Measurements from ENCODE around the gene REG4.

The REG4 gene

DNA sequence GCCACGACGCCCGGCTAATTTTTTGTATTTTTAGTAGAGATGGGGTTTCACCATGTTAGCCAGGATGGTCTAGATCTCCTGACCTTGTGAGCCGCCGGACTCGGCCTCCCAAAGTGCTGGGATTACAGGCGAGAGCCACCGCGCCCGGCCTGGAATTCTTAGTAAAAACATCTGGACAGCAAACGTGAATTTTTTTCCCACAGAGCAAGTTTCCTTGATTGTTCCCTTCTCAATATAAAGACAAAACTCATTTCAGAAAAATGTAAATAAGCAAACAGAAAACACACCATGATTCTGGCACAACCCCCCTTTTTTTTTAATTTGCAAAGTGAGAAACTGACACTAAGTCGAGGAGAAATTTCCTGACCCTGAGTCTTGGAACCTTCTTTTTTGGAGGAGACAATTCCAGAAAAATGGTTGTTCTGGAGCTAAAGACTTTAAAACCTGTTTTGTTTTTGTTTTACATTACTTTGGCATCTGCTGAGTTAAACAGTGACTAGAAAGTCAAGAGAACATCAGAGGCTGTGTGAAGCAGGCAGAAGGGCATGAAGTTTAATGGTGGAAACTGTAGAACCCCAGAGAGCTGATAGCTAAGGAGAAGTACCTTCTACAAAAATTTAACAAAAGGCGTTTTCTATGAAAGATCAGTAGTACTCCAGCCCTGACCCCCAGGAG lies 32.2 kb downstream of the REG4 start:
- no peak for DNase-seq

- DNase-seq = no peak
Measured at GRCh38 chr1:119778359-119778758, 32.9 kb downstream of the REG4 start.

- DNase-seq = no peak
Measured at GRCh38 chr1:119774746-119775490, 36.3 kb downstream of the REG4 start.

DNA sequence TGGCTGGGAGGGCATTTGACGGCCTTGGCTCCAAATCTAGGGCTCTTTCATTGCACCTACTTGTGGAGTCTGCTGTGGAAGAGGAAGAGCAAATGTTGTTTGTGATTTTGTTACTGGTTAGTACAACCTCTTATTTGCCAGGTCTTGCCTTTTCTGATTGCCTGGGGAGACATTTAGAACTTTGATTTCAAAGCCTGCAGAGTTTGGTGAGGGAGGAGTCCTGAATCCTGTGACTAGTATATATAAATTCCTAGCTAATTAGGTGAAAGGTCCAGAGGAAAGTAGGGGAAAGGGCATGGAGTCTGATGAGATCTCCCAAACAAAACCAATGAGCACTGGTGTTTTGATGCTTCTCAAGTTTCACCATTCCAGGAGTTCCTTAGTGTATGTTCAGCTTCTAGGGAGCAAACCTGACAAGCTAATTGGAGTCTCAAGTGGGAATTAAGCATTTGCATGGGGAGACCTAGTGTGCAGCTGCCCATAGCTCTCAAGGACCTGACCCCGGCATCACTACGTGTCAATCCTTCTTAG lies 37.5 kb downstream of the REG4 start:
- DNase-seq = no peak

GRCh38 chr1:119772298-119772697 lies 39.0 kb downstream of the REG4 start:
- DNase-seq = no peak

DNA sequence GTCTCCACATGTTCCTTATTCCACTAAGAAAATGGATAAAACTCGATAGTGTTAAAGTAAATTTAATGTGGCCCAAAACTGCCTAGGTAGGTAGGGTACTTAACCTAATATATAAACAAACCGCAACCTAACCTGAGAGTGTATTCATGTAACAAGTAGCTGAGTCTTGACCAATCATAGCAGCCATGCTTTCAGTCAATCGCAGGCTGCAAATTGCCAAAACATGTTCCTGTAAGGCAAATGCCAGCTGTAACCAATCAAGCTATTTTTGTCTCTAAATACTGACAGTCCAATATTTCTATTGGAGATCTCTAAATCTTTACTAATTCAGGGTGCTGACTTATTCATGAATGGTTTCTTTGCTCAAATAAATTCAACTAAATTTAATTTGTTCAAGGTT lies 39.5 kb downstream of the REG4 start:
- no peak for DNase-seq

GRCh38 chr1:119771016-119771415 lies 40.2 kb downstream of the REG4 start:
- DNase-seq = no peak

DNA sequence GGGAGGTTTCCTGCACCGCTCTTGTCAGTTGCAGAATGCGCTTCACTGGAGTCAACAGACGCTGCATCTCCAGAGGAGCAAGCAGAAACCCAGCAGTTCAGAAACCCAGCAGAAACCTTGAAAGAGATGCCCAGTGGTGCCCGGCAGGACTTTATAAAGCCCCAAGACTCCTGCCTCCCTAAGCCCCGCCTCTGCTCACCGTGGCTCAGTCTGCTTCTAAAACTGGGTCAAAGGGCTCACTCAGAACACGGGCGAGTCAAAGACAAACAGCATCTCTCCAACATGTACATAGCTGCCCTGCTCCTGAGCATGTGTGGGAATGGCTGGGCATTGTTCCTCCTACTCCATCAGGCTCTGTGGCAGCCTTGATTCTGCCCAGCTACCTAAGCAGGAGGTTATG lies 42.5 kb downstream of the REG4 start, which contains the start of gene HMGCS2:
HMGCS2 (minus strand) TSS at position 128 of the 400 bp plus-strand sequence; CDS start at position 67, 61 bp downstream.
- no peak for DNase-seq

GRCh38 chr1:119767486-119767885 lies 43.8 kb downstream of the REG4 start:
- DNase-seq = no peak

- no peak for DNase-seq
Measured at GRCh38 chr1:119766374-119766794, 44.9 kb downstream of the REG4 start.

- DNase-seq = no peak
Measured at GRCh38 chr1:119764220-119764619, 47.0 kb downstream of the REG4 start.

DNA sequence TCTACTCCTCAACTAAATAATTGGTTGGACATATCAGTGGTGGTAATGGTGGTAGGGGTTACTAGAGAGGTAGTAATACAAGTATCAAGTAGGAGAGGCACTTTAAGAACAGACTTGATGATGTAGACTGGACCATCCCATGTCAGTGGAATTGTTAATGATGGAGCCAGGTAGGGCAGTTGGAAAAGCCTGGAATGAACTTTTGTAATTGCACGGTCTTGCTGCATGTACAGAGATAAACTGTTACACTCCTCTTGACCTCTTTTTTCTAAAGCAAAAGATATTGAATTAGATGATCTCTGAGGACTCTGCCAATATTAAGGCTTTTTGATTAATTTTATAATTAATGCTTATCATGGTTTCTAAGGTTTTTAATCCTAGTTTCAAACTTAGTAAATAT lies 48.3 kb downstream of the REG4 start:
- DNase-seq = no peak

DNA sequence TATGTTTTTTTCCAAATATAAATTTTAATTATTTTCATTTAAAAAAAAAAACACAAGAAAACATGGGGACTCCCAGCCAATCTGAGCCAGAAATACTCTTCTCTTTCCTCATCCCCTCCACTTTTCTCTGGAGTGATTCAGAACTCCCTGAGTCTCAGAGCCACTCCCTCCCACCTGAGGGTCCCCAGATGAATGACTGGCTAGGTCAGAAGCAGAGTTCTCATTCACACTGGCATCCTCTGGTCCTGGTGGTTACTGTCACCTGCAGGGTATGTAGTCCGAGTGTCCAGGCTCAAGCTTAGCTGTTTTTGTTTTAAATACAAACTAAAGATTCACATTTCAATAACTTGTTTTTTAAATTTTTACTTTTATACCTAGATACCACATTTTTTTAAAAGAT lies 48.9 kb downstream of the REG4 start:
- no peak for DNase-seq

DNA sequence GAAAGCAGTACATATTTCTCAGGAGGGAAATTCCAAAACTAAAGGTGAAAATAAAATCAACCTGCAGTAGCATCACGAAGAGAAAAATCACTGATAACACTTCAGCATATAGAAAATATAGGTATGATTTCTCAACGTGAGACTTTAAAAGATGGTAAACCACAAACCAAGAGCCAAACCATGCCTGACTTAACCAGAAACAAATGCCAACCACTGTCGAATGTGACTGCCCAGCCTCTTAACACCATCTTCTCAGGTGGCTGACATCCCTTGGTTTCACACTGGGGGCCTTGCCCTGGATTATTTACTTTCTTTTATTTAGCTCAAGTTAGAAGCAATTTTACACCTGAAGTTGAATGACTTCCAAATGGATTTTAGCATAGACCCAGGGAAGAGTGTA lies 52.7 kb downstream of the REG4 start:
- no peak for DNase-seq

- DNase-seq = no peak
Measured at GRCh38 chr1:119752592-119752991, 58.7 kb downstream of the REG4 start.

DNA sequence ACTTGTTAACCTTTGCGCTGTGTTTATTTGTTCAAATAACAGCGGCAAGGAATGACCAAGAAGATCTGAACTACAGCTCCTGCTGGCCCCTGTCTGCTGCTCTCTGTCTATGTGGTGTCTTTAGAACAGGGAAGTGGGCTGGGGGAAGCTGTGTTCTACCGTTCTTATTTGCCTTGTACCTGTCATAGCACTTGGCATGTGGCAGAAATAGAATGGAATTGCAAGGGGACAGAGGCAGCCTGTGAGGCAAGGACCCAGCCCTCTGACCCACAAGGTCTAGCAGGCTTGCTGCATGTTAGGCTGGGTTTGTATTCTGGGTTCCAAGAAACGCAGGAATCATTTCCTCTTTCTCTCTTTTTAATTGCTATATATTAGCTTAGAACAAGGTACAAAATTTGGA lies 63.2 kb downstream of the REG4 start:
- DNase-seq = no peak

DNA sequence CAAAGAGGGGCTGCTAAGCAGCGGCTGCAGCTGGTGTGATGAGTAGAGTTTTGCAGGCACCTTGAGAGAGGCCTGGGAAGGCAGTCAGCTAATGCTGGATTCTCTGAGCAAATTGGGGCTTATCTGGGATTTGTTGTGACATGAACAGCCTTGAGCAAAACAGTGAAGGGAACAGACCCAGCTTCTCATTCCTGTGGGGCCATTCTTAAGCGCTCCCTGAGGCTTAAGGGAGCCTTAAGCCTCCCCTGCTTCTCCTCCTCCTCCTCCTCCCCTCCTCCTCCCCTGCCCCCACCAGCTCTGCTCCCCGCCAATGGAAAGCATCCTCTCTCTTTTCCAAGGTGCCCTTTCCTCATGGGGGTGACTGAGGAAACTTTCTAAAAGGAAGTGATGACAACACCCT lies 63.8 kb downstream of the REG4 start:
- no peak for DNase-seq

DNA sequence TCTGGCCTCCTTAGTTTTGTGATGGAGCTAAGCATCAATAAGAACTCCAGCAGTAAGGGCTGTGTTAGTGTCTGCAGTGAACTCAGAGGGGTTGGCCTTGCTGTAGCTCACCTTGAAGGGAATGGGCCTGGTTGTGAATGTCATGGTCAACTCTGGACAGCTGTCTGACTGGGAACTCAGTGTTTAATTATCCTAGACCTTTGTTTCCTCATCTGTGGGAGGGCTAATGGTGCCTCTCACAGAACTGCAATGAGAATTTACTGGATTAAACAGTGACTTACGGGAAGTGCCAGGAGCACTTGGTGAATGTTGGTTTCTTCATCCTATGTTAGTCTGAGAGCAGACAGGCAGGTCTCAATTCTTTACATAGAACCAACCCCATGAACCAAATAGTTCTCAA lies 66.2 kb downstream of the REG4 start:
- DNase-seq = no peak

- no peak for DNase-seq
Measured at GRCh38 chr1:119744598-119744942, 66.7 kb downstream of the REG4 start.
